Activated naive CD4-positive, alpha-beta T cell treated with anti-CD3 and anti-CD28 coated beads, Interleukin-2, amount 10 ng/mL, durations not matched to agents 7 days and 5 days (primary cell): ENCODE measurements around the gene FXN.
A peak's percentile ranks its signal among the peaks of the same experiment; 100 is the strongest.
"Not testable (repeated sequence)": the region's sequence is repeated elsewhere in the genome, so short reads cannot be mapped to it uniquely, and the experiment has no call there.

Experiments used
- CTCF ChIA-PET: fragments of 350-600 bp; sonication (Branson Sonifier 250); formaldehyde crosslinking; loops from one replicate; lab custom pipeline; 2021; ENCODE audit warnings: antibody characterized with exemption; lab: Charles Lee
- DNase-seq: peaks from one replicate; pipeline ENCODE4 v3.0.0-alpha.2; 2020
- H3K27ac Mint-ChIP-seq: one replicate; pipeline ENCODE4 v1.8.0; 2021; ENCODE audit warnings: mild to moderate bottlenecking, moderate library complexity, mixed read lengths
- H3K27me3 Mint-ChIP-seq: one replicate; pipeline ENCODE4 v1.8.0; 2021; ENCODE audit warnings: mild to moderate bottlenecking, mixed read lengths
- H3K36me3 Mint-ChIP-seq: one replicate; pipeline ENCODE4 v1.8.0; 2021; ENCODE audit warnings: mixed read lengths
- H3K4me1 Mint-ChIP-seq: one replicate; pipeline ENCODE4 v1.8.0; 2021; ENCODE audit warnings: mixed read lengths
- H3K4me3 Mint-ChIP-seq: one replicate; pipeline ENCODE4 v1.8.0; 2021; ENCODE audit warnings: mild to moderate bottlenecking, moderate library complexity, mixed read lengths
- H3K9me3 Mint-ChIP-seq: one replicate; pipeline ENCODE4 v1.8.0; 2021; ENCODE audit warnings: mixed read lengths

FXN gene

GRCh38 chr9:69085569-69086283 is 50.2 kb downstream of the FXN start:
- Mint-ChIP-seq H3K4me3 (no peak overlapping the region), H3K36me3 (peaks cover 4% of the 10 kb centered on the region), H3K27ac (no peak overlapping the region), H3K4me1 (no peaks in the 10 kb centered on the region), H3K9me3 (no peaks in the 10 kb centered on the region), H3K27me3 (no peaks in the 10 kb centered on the region)
- no peak for DNase-seq
- CTCF ChIA-PET = interaction anchor here (0.7 to 1.8 kb wide), 5 partner anchors 7 to 525 kb away, joined by 3 to 6 read pairs (median 4); no protein-coding TSS in a partner anchor

DNA sequence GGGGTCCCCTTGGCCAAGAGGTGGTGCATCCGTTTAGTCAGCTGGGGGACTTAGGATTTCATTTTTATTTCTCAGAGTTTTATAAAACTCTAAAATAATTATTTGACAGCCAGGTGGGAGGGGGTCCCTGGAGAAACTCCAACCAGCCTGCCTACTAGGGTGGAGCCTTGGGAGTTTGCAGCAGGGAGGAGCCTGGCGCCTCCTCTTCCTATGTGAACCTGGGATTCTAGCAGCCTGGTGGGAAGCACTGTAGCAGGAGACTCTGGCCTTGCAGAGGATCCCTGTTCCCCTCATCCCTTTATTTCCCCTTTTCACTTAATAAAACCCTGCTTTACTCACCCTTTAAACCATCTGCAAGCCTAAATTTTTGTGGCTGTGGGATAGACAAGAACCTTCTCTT is 50.8 kb downstream of the FXN start:
- Mint-ChIP-seq H3K4me3 (no peak overlapping the region), H3K4me1 (no peaks in the 10 kb centered on the region), H3K36me3 (no peaks in the 10 kb centered on the region), H3K9me3 (no peaks in the 10 kb centered on the region), H3K27me3 (no peaks in the 10 kb centered on the region), H3K27ac (no peak overlapping the region)
- DNase-seq = no peak
- CTCF ChIA-PET = interaction anchor here (0.8 kb wide), 1 partner anchor 35 kb away, joined by 3 read pairs; no protein-coding TSS in a partner anchor

DNA sequence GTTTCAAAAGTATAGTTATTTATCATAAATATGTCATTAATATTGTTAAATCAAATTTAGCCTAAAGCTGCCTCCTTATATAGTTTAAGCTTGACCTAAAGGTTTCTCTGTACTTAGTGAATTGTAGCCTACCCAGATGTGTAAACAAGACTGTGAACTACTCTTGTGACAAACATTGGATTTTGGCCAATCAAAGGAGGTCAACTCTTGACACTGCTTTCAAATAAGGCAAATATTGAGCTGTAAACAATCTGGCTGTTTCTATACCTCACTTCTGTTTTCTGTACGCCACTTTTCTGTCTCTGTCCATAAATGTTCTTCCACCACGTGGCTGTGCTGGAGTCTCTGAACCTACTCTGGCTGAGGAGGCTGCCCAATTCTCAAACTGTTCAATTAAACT is 51.2 kb downstream of the FXN start:
- Mint-ChIP-seq H3K36me3 (no peaks in the 10 kb centered on the region), H3K9me3 (no peaks in the 10 kb centered on the region), H3K27me3 (no peaks in the 10 kb centered on the region), H3K4me1 (no peaks in the 10 kb centered on the region), H3K4me3 (no peak overlapping the region), H3K27ac (no peak overlapping the region)
- CTCF ChIA-PET = no interaction called here
- no peak for DNase-seq

DNA sequence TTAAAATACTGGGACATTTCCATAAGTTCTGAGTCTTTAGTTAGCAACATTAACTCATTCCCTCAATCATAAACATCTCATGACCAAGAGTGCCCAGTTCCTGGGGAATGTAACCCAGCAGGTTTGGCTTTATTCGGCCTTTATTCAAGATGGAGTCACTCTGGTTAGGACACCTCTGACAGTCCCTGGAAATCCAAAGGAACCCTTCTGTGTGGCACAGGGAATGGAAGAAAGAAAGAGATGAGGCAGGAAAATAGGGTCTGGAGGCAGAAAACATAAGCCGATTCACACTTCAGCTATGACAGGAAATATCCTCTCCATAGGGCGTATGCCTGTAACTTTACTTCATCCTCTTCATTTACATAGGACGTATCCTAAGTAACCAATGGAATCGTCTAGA is 53.5 kb downstream of the FXN start:
- no peak overlapping the region for H3K27ac Mint-ChIP-seq

GRCh38 chr9:69089491-69089890 is 53.9 kb downstream of the FXN start:
- Mint-ChIP-seq H3K27me3 (no peaks in the 10 kb centered on the region), H3K27ac (no peak overlapping the region), H3K4me3 (no peak overlapping the region), H3K9me3 (no peaks in the 10 kb centered on the region), H3K36me3 (no peaks in the 10 kb centered on the region), H3K4me1 (no peaks in the 10 kb centered on the region)
- CTCF ChIA-PET = no interaction called here
- no peak for DNase-seq

More for the DNA sequence above, 53.5 kb downstream of the FXN start:
- CTCF ChIA-PET = no interaction called here
- Mint-ChIP-seq H3K9me3 (no peaks in the 10 kb centered on the region), H3K4me1 (no peaks in the 10 kb centered on the region), H3K27me3 (no peaks in the 10 kb centered on the region), H3K36me3 (no peaks in the 10 kb centered on the region), H3K4me3 (no peak overlapping the region)
- DNase-seq = no peak

GRCh38 chr9:69090140-69090750 is 54.7 kb downstream of the FXN start:
- Mint-ChIP-seq H3K27me3 (no peaks in the 10 kb centered on the region), H3K27ac (no peak overlapping the region), H3K4me3 (no peak overlapping the region), H3K9me3 (no peaks in the 10 kb centered on the region), H3K36me3 (no peaks in the 10 kb centered on the region), H3K4me1 (no peaks in the 10 kb centered on the region)
- DNase-seq = no peak
- CTCF ChIA-PET = no interaction called here

DNA sequence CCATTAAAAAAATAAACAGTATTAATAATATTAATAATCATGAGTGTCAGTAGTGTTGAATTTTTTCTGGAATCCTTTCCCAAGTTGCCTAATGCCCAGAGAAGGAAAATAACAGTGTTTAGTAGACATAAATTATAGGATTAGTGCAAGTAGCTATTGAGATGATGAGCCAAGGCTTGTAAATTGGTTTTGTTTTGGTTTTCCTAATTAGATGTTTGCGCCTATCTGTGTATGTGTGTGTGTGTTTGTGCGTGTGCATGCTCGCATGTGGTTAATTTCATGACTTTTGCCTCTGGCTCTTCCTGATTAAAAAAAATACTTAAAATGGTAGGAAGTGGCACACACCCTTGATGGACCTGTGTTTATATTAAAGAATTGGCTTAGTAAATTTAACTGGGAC is 55.4 kb downstream of the FXN start:
- no peaks in the 10 kb centered on the region for H3K36me3 Mint-ChIP-seq
- CTCF ChIA-PET = no interaction called here
- no peaks in the 10 kb centered on the region for H3K9me3 Mint-ChIP-seq

GRCh38 chr9:69093471-69094103 is 58.0 kb downstream of the FXN start:
- H3K9me3 Mint-ChIP-seq = no peaks in the 10 kb centered on the region
- H3K36me3 Mint-ChIP-seq = no peaks in the 10 kb centered on the region
- H3K4me1 Mint-ChIP-seq = no peaks in the 10 kb centered on the region
- no peak overlapping the region for H3K4me3 Mint-ChIP-seq
- H3K27ac Mint-ChIP-seq = no peak overlapping the region
- CTCF ChIA-PET = interaction anchor here (1.0 to 1.6 kb wide), 3 partner anchors 8 to 100 kb away, joined by 3 to 5 read pairs (median 4); no protein-coding TSS in a partner anchor
- H3K27me3 Mint-ChIP-seq = no peaks in the 10 kb centered on the region
- DNase-seq = no peak

More for the DNA sequence above, 55.4 kb downstream of the FXN start:
- H3K4me1 Mint-ChIP-seq = no peaks in the 10 kb centered on the region
- no peak for DNase-seq
- H3K4me3 Mint-ChIP-seq = no peak overlapping the region
- H3K27ac Mint-ChIP-seq = no peak overlapping the region
- H3K27me3 Mint-ChIP-seq = no peaks in the 10 kb centered on the region

GRCh38 chr9:69094361-69095135 is 59.0 kb downstream of the FXN start:
- H3K27me3 Mint-ChIP-seq, DNase-seq, H3K9me3 Mint-ChIP-seq, H3K36me3 Mint-ChIP-seq, H3K27ac Mint-ChIP-seq, H3K4me3 Mint-ChIP-seq, H3K4me1 Mint-ChIP-seq, CTCF ChIA-PET: not testable (repeated sequence)

DNA sequence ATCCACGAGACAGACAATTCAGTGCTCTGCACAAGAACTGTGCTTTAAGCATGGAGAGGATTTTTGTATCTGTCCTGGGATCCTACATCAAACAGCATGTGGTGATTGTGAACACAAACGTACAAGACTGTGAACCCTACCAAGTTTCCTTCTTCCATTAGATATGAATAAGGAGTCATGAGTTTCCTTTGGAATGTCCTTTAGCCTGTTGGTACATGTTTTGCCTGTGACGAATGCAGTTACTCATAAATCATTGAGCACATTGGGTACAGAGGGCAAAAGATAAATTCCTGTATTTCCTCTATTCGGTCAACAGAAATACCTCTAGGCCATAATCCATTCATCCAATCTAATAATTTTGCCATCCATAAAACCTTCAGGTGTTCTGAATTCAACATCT is 61.5 kb downstream of the FXN start:
- H3K4me3 Mint-ChIP-seq = no peak overlapping the region
- CTCF ChIA-PET = no interaction called here

DNA sequence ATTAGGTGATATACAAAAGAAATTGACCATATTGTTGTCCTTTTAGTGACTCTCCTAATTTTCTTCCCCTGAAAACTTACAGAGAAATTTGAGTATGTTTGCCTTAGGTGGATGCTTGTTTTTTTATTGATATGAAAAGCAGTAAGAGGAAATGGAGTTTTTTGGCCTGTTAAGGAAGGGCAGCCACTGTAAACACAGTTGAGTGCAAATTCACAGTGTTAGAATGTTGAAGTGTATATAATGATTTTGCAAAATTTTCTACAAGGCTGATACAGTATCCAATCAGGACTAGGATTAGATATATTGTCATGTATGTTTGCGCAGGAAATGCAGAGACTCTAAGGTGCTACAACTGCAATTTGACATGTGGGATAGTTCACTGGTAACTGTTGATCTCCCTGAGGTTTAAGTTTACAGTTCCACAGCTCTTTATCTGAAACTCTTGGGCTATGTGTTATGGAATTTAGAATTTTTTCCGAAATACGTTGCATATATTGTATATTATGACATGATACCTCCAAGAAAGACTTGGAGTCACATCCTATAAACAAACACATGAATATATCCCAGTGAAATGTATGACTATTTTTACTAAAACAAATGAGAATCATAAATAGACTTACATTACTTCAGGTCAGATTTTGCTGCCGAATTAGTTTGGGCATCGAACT is 62.5 kb downstream of the FXN start:
- CTCF ChIA-PET = no interaction called here
- H3K36me3 Mint-ChIP-seq = peaks cover 1% of the 10 kb centered on the region

More for the DNA sequence above, 61.5 kb downstream of the FXN start:
- no peak overlapping the region for H3K27ac Mint-ChIP-seq
- H3K36me3 Mint-ChIP-seq = peaks cover 1% of the 10 kb centered on the region
- H3K9me3 Mint-ChIP-seq = no peaks in the 10 kb centered on the region
- no peaks in the 10 kb centered on the region for H3K27me3 Mint-ChIP-seq
- no peak for DNase-seq
- H3K4me1 Mint-ChIP-seq = no peaks in the 10 kb centered on the region

DNA sequence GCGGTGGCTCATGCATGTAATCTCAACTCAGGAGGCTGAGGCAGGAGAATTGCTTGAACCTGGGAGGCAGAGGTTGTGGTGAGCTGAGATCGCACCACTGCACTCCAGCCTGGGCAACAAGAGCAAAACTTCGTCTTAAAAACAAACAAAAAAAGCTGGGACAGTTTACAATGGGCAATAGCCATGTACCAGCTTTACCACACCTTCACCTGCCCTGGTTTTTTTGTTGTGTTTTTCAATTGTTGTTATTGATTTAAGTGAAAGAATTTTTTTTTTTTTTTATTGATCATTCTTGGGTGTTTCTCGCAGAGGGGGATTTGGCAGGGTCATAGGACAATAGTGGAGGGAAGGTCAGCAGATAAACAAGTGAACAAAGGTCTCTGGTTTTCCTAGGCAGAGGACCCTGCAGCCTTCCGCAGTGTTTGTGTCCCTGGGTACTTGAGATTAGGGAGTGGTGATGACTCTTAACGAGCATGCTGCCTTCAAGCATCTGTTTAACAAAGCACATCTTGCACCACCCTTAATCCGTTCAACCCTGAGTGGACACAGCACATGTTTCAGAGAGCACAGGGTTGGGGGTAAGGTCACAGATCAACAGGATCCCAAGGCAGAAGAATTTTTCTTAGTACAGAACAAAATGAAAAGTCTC is 67.9 kb downstream of the FXN start:
- H3K36me3 Mint-ChIP-seq, H3K9me3 Mint-ChIP-seq, H3K4me1 Mint-ChIP-seq, H3K4me3 Mint-ChIP-seq, H3K27me3 Mint-ChIP-seq, DNase-seq, H3K27ac Mint-ChIP-seq, CTCF ChIA-PET: not testable (repeated sequence)

More for the DNA sequence above, 62.5 kb downstream of the FXN start:
- Mint-ChIP-seq H3K4me1 (no peaks in the 10 kb centered on the region), H3K27ac (no peak overlapping the region), H3K27me3 (no peaks in the 10 kb centered on the region), H3K9me3 (no peaks in the 10 kb centered on the region), H3K4me3 (no peak overlapping the region)
- no peak for DNase-seq

- no peaks in the 10 kb centered on the region for H3K4me1 Mint-ChIP-seq
- H3K27me3 Mint-ChIP-seq = no peaks in the 10 kb centered on the region
- H3K27ac Mint-ChIP-seq = peak overlapping the region; percentile 33
- H3K36me3 Mint-ChIP-seq = peaks cover 1% of the 10 kb centered on the region
- DNase-seq = no peak
- H3K4me3 Mint-ChIP-seq = no peak overlapping the region
- CTCF ChIA-PET = interaction anchor here (0.5 kb wide), 1 partner anchor 29 kb away, joined by 4 read pairs; no protein-coding TSS in a partner anchor
- no peaks in the 10 kb centered on the region for H3K9me3 Mint-ChIP-seq
Observed at GRCh38 chr9:69104830-69105527, 69.4 kb downstream of the FXN start.
